ENCODE results near the gene MACROD1. TPM values are rescaled to one million over a fixed set of nuclear protein-coding genes. Genes with fewer than 3 reads are reported as not detected.

Gene MACROD1
- total RNA-seq, 2 donors from 2014 or later, result 24.7 to 65.4 TPM

DNA sequence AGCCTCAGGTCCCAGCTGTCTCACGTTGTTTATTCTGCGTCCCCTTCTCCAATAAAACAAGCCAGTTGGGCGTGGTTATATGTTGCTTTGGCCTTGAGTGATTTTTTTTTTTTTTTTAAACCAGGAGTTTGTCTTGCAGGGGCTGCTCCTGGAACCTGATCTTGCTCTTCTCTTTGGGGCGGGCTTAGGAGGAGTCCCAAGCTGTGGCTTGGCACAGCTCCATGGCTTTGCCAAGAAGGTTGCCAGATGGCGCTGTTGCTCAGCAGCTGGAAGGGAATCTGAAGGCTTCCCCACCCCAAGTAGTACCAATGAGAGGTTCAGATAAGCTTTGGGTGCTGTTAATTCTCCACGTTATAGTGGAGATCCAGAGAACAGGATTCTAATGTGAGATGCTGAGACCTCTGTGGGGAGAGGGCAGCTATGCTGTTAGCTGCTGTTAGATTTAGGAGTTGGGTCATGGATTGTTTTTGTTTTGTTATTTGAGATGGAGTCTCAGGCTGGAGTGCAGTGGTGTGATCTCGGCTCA, 38.6 kb upstream of the MACROD1 start:
- no peaks in the 10 kb centered on the region for H3K27me3 ChIP-seq
- intact Hi-C loops (cut with DNase I), result no loop called here
- no peaks in the 10 kb centered on the region for H3K9me3 ChIP-seq
- ATAC-seq (peak; percentile 82), DNase-seq (peak; percentile 90 to 94 (median 92))
- peaks cover 12 to 27% of the 10 kb centered on the region in 2 donors for H3K36me3 ChIP-seq (replicated peaks in 1 of 2; ENCODE audit: insufficient read depth in 1 of 2, low read depth in 2 of 2)
- TF ChIP-seq POLR2A (IDR thresholded peaks at IDR 0.05), result no peak
- TF ChIP-seq, protein P1, sequence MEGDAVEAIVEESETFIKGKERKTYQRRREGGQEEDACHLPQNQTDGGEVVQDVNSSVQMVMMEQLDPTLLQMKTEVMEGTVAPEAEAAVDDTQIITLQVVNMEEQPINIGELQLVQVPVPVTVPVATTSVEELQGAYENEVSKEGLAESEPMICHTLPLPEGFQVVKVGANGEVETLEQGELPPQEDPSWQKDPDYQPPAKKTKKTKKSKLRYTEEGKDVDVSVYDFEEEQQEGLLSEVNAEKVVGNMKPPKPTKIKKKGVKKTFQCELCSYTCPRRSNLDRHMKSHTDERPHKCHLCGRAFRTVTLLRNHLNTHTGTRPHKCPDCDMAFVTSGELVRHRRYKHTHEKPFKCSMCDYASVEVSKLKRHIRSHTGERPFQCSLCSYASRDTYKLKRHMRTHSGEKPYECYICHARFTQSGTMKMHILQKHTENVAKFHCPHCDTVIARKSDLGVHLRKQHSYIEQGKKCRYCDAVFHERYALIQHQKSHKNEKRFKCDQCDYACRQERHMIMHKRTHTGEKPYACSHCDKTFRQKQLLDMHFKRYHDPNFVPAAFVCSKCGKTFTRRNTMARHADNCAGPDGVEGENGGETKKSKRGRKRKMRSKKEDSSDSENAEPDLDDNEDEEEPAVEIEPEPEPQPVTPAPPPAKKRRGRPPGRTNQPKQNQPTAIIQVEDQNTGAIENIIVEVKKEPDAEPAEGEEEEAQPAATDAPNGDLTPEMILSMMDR (IDR thresholded peaks at IDR 0.05), result peak; percentile 42 to 87 (median 85)
- H3K4me1 ChIP-seq, result peaks cover 9% of the 10 kb centered on the region
- H3K27ac ChIP-seq, result no peak overlapping the region
- H3K4me3 ChIP-seq, result no peak overlapping the region
- 17 to 25% methylated on average over 5 to 7 of the region's 7 CpGs for WGBS, 2 donors

GRCh38 chr11:64204080-64204440, 38.1 kb upstream of the MACROD1 start:
- intact Hi-C loops (cut with DNase I), result no loop called here
- Histone ChIP-seq H3K9me3 (no peaks in the 10 kb centered on the region), H3K36me3 (replicated peaks in 1 of 2; ENCODE audit: insufficient read depth in 1 of 2, low read depth in 2 of 2) (peaks cover 12 to 27% of the 10 kb centered on the region in 2 donors), H3K4me1 (peaks cover 9% of the 10 kb centered on the region), H3K27ac (no peak overlapping the region), H3K4me3 (no peak overlapping the region), H3K27me3 (no peaks in the 10 kb centered on the region)
- WGBS, 2 donors, result 77 to 80% methylated on average over 16 of the region's 16 CpGs
- no peak for ATAC-seq
- TF ChIP-seq POLR2A (IDR thresholded peaks at IDR 0.05), result no peak
- TF ChIP-seq, protein P1 (IDR thresholded peaks at IDR 0.05), result no peak
- no peak for DNase-seq

GRCh38 chr11:64203421-64204079, 37.6 kb upstream of the MACROD1 start:
- ATAC-seq, result no peak
- Histone ChIP-seq H3K9me3 (no peaks in the 10 kb centered on the region), H3K27me3 (no peaks in the 10 kb centered on the region), H3K36me3 (replicated peaks in 1 of 2; ENCODE audit: insufficient read depth in 1 of 2, low read depth in 2 of 2) (peaks cover 12 to 27% of the 10 kb centered on the region in 2 donors), H3K27ac (no peak overlapping the region), H3K4me1 (peaks cover 9% of the 10 kb centered on the region), H3K4me3 (no peak overlapping the region)
- no peak for DNase-seq
- TF ChIP-seq, protein P1 (IDR thresholded peaks at IDR 0.05), result no peak
- no peak for TF ChIP-seq POLR2A (IDR thresholded peaks at IDR 0.05)
- intact Hi-C loops (cut with DNase I), result no loop called here
- WGBS, 2 donors, result 93% methylated on average over 27 of the region's 27 CpGs

DNA sequence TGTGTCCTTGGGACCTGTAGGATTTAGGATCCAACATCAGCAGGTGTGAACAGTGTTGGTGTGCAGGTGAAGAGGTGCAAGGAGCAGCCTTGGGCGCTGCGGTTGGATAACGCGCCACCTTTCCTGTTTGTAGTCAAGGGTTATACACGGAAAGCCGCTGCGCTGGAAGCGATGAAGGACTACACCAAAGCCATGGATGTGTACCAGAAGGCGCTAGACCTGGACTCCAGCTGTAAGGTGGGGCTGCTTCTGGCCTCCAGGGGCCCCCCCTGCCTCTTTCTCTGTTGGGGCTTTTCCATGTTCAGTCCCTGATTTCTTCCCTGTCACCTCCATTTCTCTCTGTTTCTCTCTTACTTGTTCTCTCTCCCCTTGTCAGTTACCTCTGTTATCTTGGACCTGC, 37.1 kb upstream of the MACROD1 start:
- DNase-seq (no peak), ATAC-seq (no peak)
- Histone ChIP-seq H3K27me3 (no peaks in the 10 kb centered on the region), H3K27ac (no peak overlapping the region), H3K9me3 (no peaks in the 10 kb centered on the region), H3K4me3 (no peak overlapping the region), H3K36me3 (replicated peaks in 1 of 2; ENCODE audit: insufficient read depth in 1 of 2, low read depth in 2 of 2) (peaks cover 12 to 29% of the 10 kb centered on the region in 2 donors), H3K4me1 (peaks cover 9% of the 10 kb centered on the region)
- intact Hi-C loops (cut with DNase I), result no loop called here
- TF ChIP-seq, protein P1 (IDR thresholded peaks at IDR 0.05), result no peak
- TF ChIP-seq POLR2A (IDR thresholded peaks at IDR 0.05), result no peak
- 90 to 94% methylated on average over 6 to 9 of the region's 9 CpGs for WGBS, 2 donors

DNA sequence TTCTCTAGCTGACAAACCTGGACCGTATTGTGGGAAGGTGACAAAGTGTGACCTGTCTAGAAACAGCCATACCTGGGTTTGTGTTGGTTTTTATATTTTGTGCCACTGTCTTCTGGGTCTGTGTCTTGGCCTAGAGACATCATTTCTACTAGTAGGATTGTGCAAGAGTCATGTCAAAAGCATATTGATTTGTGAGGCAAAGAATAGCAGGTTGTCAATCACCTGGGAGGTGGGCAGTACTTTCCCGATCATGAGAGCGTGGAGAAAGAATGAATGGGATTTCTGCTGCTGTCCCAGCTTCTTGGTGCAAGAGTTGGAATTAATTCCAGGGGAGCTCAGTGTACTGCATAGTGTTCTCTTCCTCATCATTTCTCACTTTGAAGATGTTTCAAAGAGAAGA, 35.6 kb upstream of the MACROD1 start:
- Histone ChIP-seq H3K27me3 (no peaks in the 10 kb centered on the region), H3K4me3 (no peak overlapping the region), H3K9me3 (no peaks in the 10 kb centered on the region), H3K27ac (no peak overlapping the region), H3K36me3 (replicated peaks in 1 of 2; ENCODE audit: insufficient read depth in 1 of 2, low read depth in 2 of 2) (peaks cover 12 to 39% of the 10 kb centered on the region in 2 donors), H3K4me1 (peaks cover 9% of the 10 kb centered on the region)
- DNase-seq (no peak), ATAC-seq (no peak)
- intact Hi-C loops (cut with DNase I), result no loop called here
- 66 to 76% methylated on average over 3 of the region's 3 CpGs for WGBS, 2 donors
- no peak for TF ChIP-seq POLR2A (IDR thresholded peaks at IDR 0.05)
- TF ChIP-seq, protein P1 (IDR thresholded peaks at IDR 0.05), result no peak
